HG03354 (cell line): ENCODE data around the gene TRIM17.

Experiments used
- ATAC-seq: cut with Tn5 transposase; IDR thresholded peaks from one replicate; pipeline ENCODE4 v1.9.1; 2021; ENCODE audit warnings: mild to moderate bottlenecking; ENCODE audit not compliant: unreplicated experiment, poor library complexity, severe bottlenecking

Gene TRIM17

GRCh38 chr1:228404107-228404720 is 12.4 kb downstream of the TRIM17 start:
- ATAC-seq = no peak

- no peak for ATAC-seq
Measured at GRCh38 chr1:228403231-228403631, 13.4 kb downstream of the TRIM17 start.

GRCh38 chr1:228402641-228403025 is 14.0 kb downstream of the TRIM17 start:
- no peak for ATAC-seq

DNA sequence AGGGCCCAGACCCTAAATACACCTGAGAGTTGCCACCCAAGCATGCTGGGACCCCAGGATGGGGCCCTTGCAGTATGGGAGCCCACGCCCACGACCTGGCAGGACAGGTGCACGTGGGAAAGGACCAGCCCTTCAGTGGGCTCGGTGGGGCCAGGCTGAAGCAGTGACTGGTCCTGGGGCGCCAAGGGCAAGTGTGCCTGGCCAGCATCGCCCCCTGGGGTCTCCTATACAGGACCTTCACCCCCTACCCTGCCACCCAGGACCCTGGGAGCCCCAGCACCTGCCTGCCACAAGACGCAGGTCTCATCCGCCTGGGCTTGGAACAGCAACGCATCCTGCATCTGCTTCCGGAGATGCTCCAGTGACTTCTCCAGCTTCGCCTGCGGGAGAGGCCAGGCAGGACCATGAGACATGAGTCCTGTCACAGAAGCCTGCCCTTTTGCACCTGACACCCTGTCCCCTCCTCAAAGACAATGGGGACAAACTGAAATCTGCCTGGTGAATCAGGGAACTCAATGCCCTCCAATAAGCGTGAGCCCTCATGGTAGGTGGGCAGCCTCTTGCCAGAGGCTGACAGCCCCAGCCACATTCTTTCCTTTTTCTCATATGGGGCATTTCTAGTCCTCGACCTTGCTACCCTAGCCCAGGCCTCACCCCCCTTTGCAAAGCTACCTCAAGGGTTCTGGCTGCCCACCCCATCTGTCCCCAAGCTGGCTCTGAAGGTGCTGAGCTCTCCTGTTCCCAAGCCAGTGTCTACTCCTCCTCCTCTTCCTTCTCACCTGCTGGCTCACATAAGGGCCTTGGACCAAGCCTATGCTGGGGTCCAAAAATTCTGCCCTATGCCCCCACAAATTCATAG is 14.7 kb downstream of the TRIM17 start:
- no peak for ATAC-seq

- no peak for ATAC-seq
Measured at GRCh38 chr1:228400692-228401454, 15.8 kb downstream of the TRIM17 start.

- ATAC-seq = no peak
Measured at GRCh38 chr1:228400237-228400651, 16.4 kb downstream of the TRIM17 start.

- ATAC-seq = no peak
Measured at GRCh38 chr1:228399531-228400236, 17.0 kb downstream of the TRIM17 start.

DNA sequence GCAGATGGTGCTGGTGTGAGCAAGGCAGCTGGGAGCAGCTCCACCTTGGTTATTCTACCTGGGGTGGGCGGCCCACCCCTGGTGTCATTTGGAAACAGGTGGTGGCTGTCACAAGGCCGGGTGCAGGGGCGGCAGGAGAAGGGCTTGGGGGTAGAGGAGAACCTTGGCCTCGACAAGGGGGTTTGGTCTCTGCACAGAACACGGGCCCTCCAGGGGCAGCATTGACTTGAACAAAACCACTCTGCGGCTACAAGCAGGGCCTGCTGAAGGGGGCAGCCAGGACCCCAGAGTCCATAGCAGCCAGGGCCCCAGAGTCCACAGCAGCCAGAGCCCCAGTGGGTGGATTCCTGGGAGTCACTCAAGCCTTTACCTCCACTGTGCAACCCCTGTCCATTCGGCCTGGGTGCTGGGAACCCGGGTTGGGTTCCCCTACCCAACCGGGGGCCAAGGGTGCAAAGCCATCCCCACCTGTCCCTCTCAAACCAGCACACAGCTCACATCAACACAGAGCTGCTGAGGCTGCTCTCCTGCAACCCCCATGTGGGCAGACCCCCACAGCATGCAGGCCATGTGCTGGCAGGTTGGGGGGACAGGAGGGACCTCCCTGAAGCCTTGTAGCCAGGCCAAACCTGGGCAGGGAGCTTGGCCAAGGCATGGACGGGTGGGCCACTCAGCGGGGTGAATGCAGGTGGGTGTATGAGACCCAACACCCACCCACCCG is 17.8 kb downstream of the TRIM17 start:
- no peak for ATAC-seq

DNA sequence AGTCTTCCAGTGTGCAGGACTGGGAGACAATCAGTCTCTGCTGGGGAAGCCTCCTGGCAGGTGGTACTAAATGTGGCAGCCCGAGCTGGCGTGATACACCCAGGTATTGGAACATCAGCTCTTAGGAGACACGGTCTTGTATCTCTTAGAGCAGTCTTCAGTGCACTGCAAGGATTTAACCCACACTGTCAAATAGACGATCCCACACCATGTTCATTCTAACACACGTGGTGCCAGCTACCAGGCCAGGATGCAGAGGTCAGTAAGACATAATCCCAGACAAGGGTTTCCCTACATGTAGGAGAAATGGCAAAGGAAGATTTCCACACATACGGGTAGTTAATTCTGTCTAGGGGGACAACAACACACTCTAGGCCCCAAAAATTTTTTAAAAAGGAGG is 18.7 kb downstream of the TRIM17 start:
- ATAC-seq = no peak

- no peak for ATAC-seq
Measured at GRCh38 chr1:228396770-228397662, 19.6 kb downstream of the TRIM17 start.

DNA sequence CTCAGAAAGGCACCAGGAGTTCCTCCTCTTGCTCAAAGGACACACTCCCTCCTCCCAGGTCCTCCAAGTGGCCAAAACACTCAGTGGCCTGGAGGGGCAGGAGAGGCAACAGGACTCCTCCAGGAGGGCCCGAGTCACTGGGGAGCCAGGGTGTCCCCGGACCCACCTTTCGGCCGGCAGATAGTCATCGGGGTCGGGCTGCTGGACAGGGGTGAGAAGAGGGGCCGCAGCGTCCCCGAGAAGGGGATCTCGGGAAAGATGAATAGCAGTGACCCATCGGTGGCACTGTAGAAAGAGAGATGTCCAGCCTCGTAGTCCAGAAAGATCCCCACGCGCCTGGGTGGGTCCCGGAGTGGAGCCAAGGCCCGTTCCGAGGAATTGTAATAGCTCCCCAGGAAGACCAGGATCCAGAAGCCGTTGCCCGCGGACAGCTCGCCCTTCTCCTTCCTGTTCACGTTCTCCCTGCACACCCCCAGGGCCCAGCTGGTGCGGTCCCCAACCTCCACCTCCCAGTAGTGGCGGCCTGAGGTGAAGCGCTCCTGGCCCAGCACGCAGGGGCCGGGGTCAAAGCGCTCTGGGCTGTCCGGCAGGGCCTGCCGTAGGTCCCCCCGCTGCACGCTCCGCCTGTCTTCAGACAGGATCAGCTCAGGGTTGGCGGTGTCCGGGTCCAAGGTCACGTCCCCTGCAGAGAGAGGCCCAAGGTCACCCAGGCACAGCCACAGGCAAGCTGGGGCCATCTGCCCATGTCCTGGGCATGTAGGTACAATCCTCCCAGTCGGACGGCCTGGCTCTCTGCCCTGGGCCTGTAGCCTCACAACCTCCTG is 21.9 kb downstream of the TRIM17 start:
- no peak for ATAC-seq

DNA sequence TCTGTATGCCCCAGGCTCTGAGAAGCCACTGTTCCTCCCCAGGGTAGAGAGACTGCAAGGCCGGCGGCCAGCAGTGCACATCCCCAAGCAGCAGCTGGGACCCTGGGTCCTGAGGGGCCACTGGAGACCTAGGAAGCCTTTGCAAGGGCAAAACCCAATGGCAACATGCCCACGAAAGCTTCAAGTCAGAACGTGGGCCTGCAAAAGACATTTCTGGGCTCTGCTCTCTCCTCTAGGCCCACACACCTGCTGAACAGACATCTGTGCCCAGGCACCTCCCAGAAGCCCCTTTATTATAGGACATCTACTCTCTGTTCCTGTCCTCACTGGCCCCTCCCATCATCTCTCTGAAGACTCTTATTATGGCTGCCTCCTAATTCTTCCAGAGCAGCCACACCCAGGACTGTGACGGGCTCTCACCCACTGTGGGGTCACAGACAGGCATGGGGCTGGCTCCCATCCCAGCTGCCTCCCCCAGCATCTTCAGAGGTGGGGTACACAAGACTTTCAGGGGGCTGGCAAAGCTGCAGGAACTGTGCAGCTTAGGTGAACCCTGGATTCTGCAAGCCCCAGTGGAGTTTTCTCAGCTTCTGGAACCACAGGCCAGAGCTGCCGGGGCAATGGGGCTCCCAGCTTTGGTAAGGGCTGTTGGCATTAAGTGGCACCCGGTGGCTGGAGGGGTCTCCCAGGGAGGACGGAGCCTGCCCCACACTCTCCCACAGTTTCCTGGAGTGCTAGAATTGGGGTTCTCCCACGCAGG is 22.7 kb downstream of the TRIM17 start:
- no peak for ATAC-seq

GRCh38 chr1:228393268-228393701 is 23.4 kb downstream of the TRIM17 start:
- ATAC-seq = no peak

GRCh38 chr1:228392111-228392936 is 24.3 kb downstream of the TRIM17 start:
- no peak for ATAC-seq

DNA sequence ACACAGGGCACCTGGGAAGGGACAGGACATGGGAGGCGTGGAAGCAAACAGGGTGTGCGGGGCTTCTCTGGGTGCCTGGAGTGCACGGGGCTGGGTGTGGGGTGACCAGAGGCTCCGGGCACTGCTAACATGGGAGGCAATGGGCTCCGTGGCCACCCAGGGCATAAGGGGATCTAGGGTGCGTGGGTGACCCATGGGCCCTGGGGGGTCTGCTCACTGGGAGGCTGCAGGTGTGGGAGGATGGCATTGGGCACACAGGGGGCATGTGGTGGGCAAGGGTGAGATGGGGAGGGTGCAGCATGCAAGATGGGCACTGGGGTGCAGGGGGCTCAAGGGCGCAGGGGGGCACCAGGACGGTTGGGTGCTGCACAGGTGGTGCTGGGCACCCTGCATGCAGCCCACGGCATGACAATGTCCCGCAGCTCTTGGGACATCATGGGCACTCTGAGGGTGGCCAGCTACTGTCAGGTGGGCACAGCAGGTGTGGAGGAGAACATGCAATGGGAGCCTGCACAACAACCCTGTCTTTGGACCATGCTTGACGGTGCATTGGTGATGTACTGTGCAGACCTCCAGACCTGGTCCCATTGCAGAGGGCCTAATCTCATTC is 25.1 kb downstream of the TRIM17 start:
- no peak for ATAC-seq

DNA sequence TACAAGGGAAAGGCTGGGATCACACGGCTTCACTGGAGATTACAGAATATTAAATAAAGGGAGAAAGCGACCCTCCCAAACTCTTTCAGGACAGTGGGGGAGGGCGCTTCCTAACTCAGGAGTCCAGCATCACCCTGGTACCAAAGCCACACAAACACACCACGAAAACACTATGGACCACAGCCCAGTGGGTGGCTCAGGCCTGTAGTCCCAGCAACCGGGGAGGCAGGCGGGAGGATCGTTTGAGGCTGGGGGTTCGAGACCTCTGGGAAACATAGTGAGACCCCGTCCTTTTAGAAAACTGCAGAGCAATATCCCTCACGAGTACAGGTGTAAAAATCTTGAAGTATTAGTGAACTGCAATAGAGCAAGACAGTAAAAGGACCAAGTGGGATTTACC is 26.0 kb downstream of the TRIM17 start:
- ATAC-seq = no peak
